NCI-H748 (cell line): ENCODE measurements around the gene CTSE.
A peak's percentile ranks its signal among the peaks of the same experiment; 100 is the strongest.

Source experiments
- DNase-seq: peaks from one replicate; lab custom pipeline; 2025; ENCODE audit not compliant: unreplicated experiment; lab: John Stamatoyannopoulos, UW

The CTSE gene

GRCh38 chr1:206050655-206051235, 27.1 kb upstream of the CTSE start:
- no peak for DNase-seq

- peak; percentile 0 for DNase-seq
Measured at GRCh38 chr1:206049919-206050600, 26.4 kb upstream of the CTSE start.

- DNase-seq: no peak
Measured at GRCh38 chr1:206049293-206049692, 25.6 kb upstream of the CTSE start.

GRCh38 chr1:206048582-206048981, 24.9 kb upstream of the CTSE start:
- no peak for DNase-seq

GRCh38 chr1:206047271-206047670, 23.6 kb upstream of the CTSE start:
- no peak for DNase-seq

- no peak for DNase-seq
Measured at GRCh38 chr1:206041640-206042039, 17.9 kb upstream of the CTSE start.

- DNase-seq: no peak
Measured at GRCh38 chr1:206040328-206040727, 16.6 kb upstream of the CTSE start.

- DNase-seq: no peak
Measured at GRCh38 chr1:206039046-206039973, 15.6 kb upstream of the CTSE start.

- peak; percentile 1 for DNase-seq
Measured at GRCh38 chr1:206037581-206037980, 13.9 kb upstream of the CTSE start.

GRCh38 chr1:206036663-206037455, 13.2 kb upstream of the CTSE start:
- no peak for DNase-seq

- DNase-seq: peak; percentile 14
Measured at GRCh38 chr1:206035027-206035426, 11.3 kb upstream of the CTSE start.

GRCh38 chr1:206032380-206033140, 8.9 kb upstream of the CTSE start:
- DNase-seq: no peak

GRCh38 chr1:206030714-206031113, 7.0 kb upstream of the CTSE start:
- peak; percentile 78 for DNase-seq

GRCh38 chr1:206030191-206030590, 6.5 kb upstream of the CTSE start:
- no peak for DNase-seq

- DNase-seq: no peak
Measured at GRCh38 chr1:206029484-206029883, 5.8 kb upstream of the CTSE start.

GRCh38 chr1:206025283-206025820, 1.7 kb upstream of the CTSE start:
- DNase-seq: no peak

GRCh38 chr1:206022766-206023165, 929 bp downstream of the CTSE start:
- no peak for DNase-seq

GRCh38 chr1:206021626-206022365, 1.9 kb downstream of the CTSE start:
- DNase-seq: no peak

- no peak for DNase-seq
Measured at GRCh38 chr1:206021008-206021625, 2.6 kb downstream of the CTSE start.
